Measurements from ENCODE around the gene HOXB3.

Gene HOXB3

GRCh38 chr17:48619826-48620449, 29.9 kb upstream of the HOXB3 start:
- TF ChIP-seq CTCF (IDR thresholded peaks at IDR 0.05; ENCODE audit: insufficient read depth, low read depth, low read length, missing control alignments): no peak

GRCh38 chr17:48618256-48618896, 28.3 kb upstream of the HOXB3 start:
- peak; percentile 80 for DNase-seq (ENCODE audit: low read depth)
- no peak overlapping the region for H3K4me3 ChIP-seq (ENCODE audit: low read length)
- peak; percentile 90 for TF ChIP-seq CTCF (IDR thresholded peaks at IDR 0.05; ENCODE audit: insufficient read depth, low read depth, low read length, missing control alignments)

More at GRCh38 chr17:48619826-48620449, 29.9 kb upstream of the HOXB3 start:
- H3K4me3 ChIP-seq (ENCODE audit: low read length): no peak overlapping the region
- DNase-seq (ENCODE audit: low read depth): no peak

- DNase-seq (ENCODE audit: low read depth): no peak
- H3K4me3 ChIP-seq (ENCODE audit: low read length): no peak overlapping the region
- TF ChIP-seq CTCF (IDR thresholded peaks at IDR 0.05; ENCODE audit: insufficient read depth, low read depth, low read length, missing control alignments): no peak
Observed at GRCh38 chr17:48617471-48618255, 27.6 kb upstream of the HOXB3 start.

GRCh38 chr17:48616717-48617470, 26.9 kb upstream of the HOXB3 start:
- no peak for DNase-seq (ENCODE audit: low read depth)
- no peak overlapping the region for H3K4me3 ChIP-seq (ENCODE audit: low read length)
- TF ChIP-seq CTCF (IDR thresholded peaks at IDR 0.05; ENCODE audit: insufficient read depth, low read depth, low read length, missing control alignments): no peak

GRCh38 chr17:48615963-48616716, 26.1 kb upstream of the HOXB3 start:
- H3K4me3 ChIP-seq (ENCODE audit: low read length): no peak overlapping the region
- no peak for DNase-seq (ENCODE audit: low read depth)
- no peak for TF ChIP-seq CTCF (IDR thresholded peaks at IDR 0.05; ENCODE audit: insufficient read depth, low read depth, low read length, missing control alignments)

Measured in epithelial cell of esophagus (primary cell).